Activated CD4-positive, alpha-beta T cell treated with anti-CD3 and anti-CD28 coated beads, Interleukin-2, amount 10 ng/mL, durations not matched to agents 7 days and 5 days (primary cell): ENCODE measurements around the gene GUCY1B1. TPM values are rescaled to one million over a fixed set of nuclear protein-coding genes. Genes with fewer than 3 reads are reported as not detected.

Source experiments
- CTCF ChIA-PET: fragments of 350-600 bp; sonication (Branson Sonifier 250); formaldehyde crosslinking; loops from one replicate; lab custom pipeline; 2021; ENCODE audit warnings: antibody characterized with exemption; lab: Charles Lee
- POLR2A ChIA-PET: fragments of 350-600 bp; sonication (Branson Sonifier 250); formaldehyde crosslinking; loops from one replicate; lab custom pipeline; 2021; ENCODE audit warnings: antibody characterized with exemption; lab: Charles Lee
- DNase-seq: peaks from one replicate; pipeline ENCODE4 v3.0.0-alpha.2; 2020
- H3K27ac Mint-ChIP-seq: one replicate; pipeline ENCODE4 v1.8.0; 2021; ENCODE audit warnings: mild to moderate bottlenecking, moderate library complexity, mixed read lengths
- H3K27me3 Mint-ChIP-seq: one replicate; pipeline ENCODE4 v1.8.0; 2021; ENCODE audit warnings: mixed read lengths
- H3K36me3 Mint-ChIP-seq: one replicate; pipeline ENCODE4 v1.8.0; 2021; ENCODE audit warnings: low read depth, mixed read lengths
- H3K4me1 Mint-ChIP-seq: one replicate; pipeline ENCODE4 v1.8.0; 2021; ENCODE audit warnings: mixed read lengths
- H3K4me3 Mint-ChIP-seq: one replicate; pipeline ENCODE4 v1.8.0; 2021; ENCODE audit warnings: mild to moderate bottlenecking, moderate library complexity, mixed read lengths
- H3K9me3 Mint-ChIP-seq: one replicate; pipeline ENCODE4 v1.8.0; 2021; ENCODE audit warnings: mixed read lengths
- total RNA-seq, 2 experiments: library from RNA; stranded (reverse); gene quantifications; one replicate each; pipeline ENCODE4 v1.2.3, GENCODE V29; 2021

Gene GUCY1B1
- total RNA-seq, 2 experiments from 2014 or later: 0.12 to 0.29 TPM

- Mint-ChIP-seq H3K27ac (no peak overlapping the region), H3K27me3 (peaks cover 10% of the 10 kb centered on the region), H3K4me1 (no peaks in the 10 kb centered on the region), H3K9me3 (no peaks in the 10 kb centered on the region), H3K4me3 (no peak overlapping the region), H3K36me3 (no peaks in the 10 kb centered on the region)
- no peak for DNase-seq
- POLR2A ChIA-PET: no interaction called here
- CTCF ChIA-PET: no interaction called here
Observed at GRCh38 chr4:155768370-155768769, 9.5 kb downstream of the GUCY1B1 start.

DNA sequence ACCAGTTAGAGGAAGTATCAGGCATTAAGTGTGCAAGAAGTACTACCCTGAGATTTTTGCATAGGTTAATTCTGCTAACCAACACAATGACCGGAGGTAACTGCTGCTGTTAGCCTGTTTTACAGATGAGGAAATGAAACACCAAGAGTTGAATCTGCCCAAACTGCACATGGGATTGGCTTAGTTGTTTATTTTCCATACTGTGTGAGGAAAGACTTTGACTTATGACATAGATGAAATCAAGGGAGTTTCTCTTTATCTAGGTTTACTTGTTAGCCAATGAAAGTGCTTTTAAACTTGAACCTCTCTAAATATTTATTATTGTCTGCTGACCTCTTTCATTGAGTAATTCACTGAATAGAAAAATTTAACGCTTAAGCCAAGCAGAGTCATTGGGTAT, 10.3 kb downstream of the GUCY1B1 start:
- CTCF ChIA-PET: no interaction called here
- H3K27me3 Mint-ChIP-seq: peaks cover 10% of the 10 kb centered on the region
- no peak overlapping the region for H3K4me3 Mint-ChIP-seq
- no peak overlapping the region for H3K27ac Mint-ChIP-seq
- no peaks in the 10 kb centered on the region for H3K36me3 Mint-ChIP-seq
- H3K9me3 Mint-ChIP-seq: no peaks in the 10 kb centered on the region
- no peak for DNase-seq
- no peaks in the 10 kb centered on the region for H3K4me1 Mint-ChIP-seq
- POLR2A ChIA-PET: interaction anchor here (0.6 kb wide), 1 partner anchor 10 kb away, joined by 3 read pairs; no protein-coding TSS in a partner anchor

- Mint-ChIP-seq H3K36me3 (no peaks in the 10 kb centered on the region), H3K27ac (no peak overlapping the region), H3K4me1 (no peaks in the 10 kb centered on the region), H3K4me3 (no peak overlapping the region), H3K9me3 (no peaks in the 10 kb centered on the region), H3K27me3 (peaks cover 5% of the 10 kb centered on the region)
- no peak for DNase-seq
- CTCF ChIA-PET: interaction anchor here (0.8 to 0.9 kb wide), 2 partner anchors 11 to 12 kb away, joined by 3 read pairs; no protein-coding TSS in a partner anchor
- POLR2A ChIA-PET: no interaction called here
Observed at GRCh38 chr4:155772459-155773195, 13.8 kb downstream of the GUCY1B1 start.

GRCh38 chr4:155773196-155773800, 14.5 kb downstream of the GUCY1B1 start:
- CTCF ChIA-PET: interaction anchor here (0.8 to 0.9 kb wide), 2 partner anchors 11 to 13 kb away, joined by 3 read pairs; no protein-coding TSS in a partner anchor
- no peak overlapping the region for H3K27ac Mint-ChIP-seq
- peaks cover 5% of the 10 kb centered on the region for H3K27me3 Mint-ChIP-seq
- no peaks in the 10 kb centered on the region for H3K4me1 Mint-ChIP-seq
- no peak for DNase-seq
- H3K36me3 Mint-ChIP-seq: no peaks in the 10 kb centered on the region
- POLR2A ChIA-PET: no interaction called here
- H3K9me3 Mint-ChIP-seq: no peaks in the 10 kb centered on the region
- no peak overlapping the region for H3K4me3 Mint-ChIP-seq

GRCh38 chr4:155774033-155774432, 15.2 kb downstream of the GUCY1B1 start:
- CTCF ChIA-PET: interaction anchor here (0.9 kb wide), 1 partner anchor 10 kb away, joined by 3 read pairs; no protein-coding TSS in a partner anchor
- peaks cover under 1% of the 10 kb centered on the region for H3K27me3 Mint-ChIP-seq
- H3K36me3 Mint-ChIP-seq: no peaks in the 10 kb centered on the region
- no peak overlapping the region for H3K27ac Mint-ChIP-seq
- no peak for DNase-seq
- H3K4me3 Mint-ChIP-seq: no peak overlapping the region
- POLR2A ChIA-PET: no interaction called here
- H3K9me3 Mint-ChIP-seq: no peaks in the 10 kb centered on the region
- H3K4me1 Mint-ChIP-seq: no peaks in the 10 kb centered on the region

DNA sequence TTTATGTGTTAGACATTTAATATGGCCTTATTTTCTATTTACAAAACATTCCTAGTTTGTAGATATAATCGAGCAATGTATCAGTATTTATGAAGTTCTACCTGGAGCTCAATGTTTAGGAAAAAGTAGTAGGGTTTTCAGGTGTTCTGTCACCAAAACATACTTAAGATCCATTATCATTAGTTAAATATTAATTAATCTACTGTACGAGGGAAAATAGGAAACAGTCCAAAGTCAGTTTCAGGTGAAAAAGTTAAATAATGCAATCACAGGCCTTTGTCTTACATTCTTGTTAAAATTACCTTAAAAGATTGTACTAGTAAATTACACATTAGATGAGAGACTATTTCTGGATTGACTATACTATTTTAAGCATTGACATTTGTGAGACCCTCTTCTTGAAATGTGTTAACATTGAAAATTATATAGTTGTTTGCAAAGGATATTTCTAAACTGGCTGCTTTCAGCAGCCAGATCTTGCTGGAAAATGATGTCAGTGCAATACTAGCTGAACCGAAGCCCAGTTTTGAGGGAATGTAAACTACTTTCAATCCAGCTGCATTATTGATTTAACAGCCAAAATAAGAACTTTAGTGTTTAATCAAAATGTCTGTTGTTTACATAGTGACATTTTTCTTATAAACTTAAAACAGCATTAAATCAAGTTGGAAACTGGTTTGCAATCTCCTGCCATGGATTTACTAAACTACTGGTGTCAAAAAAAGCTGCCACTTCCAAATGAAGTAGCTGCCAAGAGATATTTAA, 19.3 kb downstream of the GUCY1B1 start:
- H3K4me3 Mint-ChIP-seq: no peak overlapping the region
- peaks cover 2% of the 10 kb centered on the region for H3K27me3 Mint-ChIP-seq
- DNase-seq: no peak
- no peak overlapping the region for H3K27ac Mint-ChIP-seq
- H3K9me3 Mint-ChIP-seq: no peaks in the 10 kb centered on the region
- ChIA-PET POLR2A (no interaction called here), CTCF (no interaction called here)
- no peaks in the 10 kb centered on the region for H3K4me1 Mint-ChIP-seq
- H3K36me3 Mint-ChIP-seq: no peaks in the 10 kb centered on the region

DNA sequence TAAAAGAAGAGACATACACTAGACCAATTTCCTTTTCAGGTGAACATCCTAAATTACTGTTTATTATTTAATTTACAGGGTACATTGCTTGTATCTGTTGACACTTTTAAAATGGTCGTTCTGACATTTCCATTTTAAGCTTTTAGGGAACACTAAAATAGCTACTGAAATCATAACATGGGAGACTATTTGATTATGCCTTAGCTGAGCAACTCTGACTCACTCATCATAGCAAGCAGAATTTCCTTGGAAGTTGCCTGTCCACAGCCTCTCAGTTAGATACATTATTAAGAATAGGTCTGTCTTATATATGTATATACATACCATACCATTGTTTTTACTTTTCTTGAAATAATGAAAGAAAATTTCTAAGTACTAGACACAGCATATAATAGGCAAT, 22.0 kb downstream of the GUCY1B1 start:
- H3K27ac Mint-ChIP-seq: no peak overlapping the region
- CTCF ChIA-PET: no interaction called here
- H3K4me3 Mint-ChIP-seq: no peak overlapping the region
- no peak for DNase-seq
- no peaks in the 10 kb centered on the region for H3K4me1 Mint-ChIP-seq
- peaks cover 6% of the 10 kb centered on the region for H3K27me3 Mint-ChIP-seq
- no peaks in the 10 kb centered on the region for H3K9me3 Mint-ChIP-seq
- POLR2A ChIA-PET: no interaction called here
- H3K36me3 Mint-ChIP-seq: no peaks in the 10 kb centered on the region

GRCh38 chr4:155781249-155781831, 22.5 kb downstream of the GUCY1B1 start:
- Mint-ChIP-seq H3K4me3 (no peak overlapping the region), H3K27ac (no peak overlapping the region), H3K36me3 (no peaks in the 10 kb centered on the region), H3K4me1 (no peaks in the 10 kb centered on the region), H3K27me3 (peaks cover 6% of the 10 kb centered on the region), H3K9me3 (no peaks in the 10 kb centered on the region)
- no peak for DNase-seq
- ChIA-PET CTCF (no interaction called here), POLR2A (no interaction called here)

DNA sequence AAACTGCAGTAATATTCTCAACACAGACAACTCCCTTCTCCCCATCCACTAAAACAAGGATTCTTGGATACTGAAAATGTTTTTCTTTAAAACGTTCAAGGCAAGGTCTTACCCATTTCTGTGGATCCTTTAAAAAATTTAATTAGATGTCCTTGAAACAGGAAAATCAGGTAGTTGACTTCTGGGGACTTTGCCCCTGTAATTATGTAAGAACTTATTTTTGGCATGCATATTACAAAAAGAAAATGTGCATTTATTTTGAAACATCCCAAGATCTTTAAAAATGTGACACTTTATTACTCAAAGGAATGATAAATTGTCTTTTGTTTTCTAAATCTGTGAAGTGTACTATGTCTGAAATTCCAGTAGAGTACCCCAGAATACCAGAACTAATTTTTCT, 25.8 kb downstream of the GUCY1B1 start:
- Mint-ChIP-seq H3K27ac (no peak overlapping the region), H3K9me3 (no peaks in the 10 kb centered on the region), H3K4me3 (no peak overlapping the region), H3K27me3 (peaks cover 6% of the 10 kb centered on the region), H3K36me3 (no peaks in the 10 kb centered on the region), H3K4me1 (peaks cover 2% of the 10 kb centered on the region)
- no peak for DNase-seq
- ChIA-PET CTCF (interaction anchor here (1.1 kb wide), 1 partner anchor 11 kb away, joined by 3 read pairs; no protein-coding TSS in a partner anchor), POLR2A (no interaction called here)

DNA sequence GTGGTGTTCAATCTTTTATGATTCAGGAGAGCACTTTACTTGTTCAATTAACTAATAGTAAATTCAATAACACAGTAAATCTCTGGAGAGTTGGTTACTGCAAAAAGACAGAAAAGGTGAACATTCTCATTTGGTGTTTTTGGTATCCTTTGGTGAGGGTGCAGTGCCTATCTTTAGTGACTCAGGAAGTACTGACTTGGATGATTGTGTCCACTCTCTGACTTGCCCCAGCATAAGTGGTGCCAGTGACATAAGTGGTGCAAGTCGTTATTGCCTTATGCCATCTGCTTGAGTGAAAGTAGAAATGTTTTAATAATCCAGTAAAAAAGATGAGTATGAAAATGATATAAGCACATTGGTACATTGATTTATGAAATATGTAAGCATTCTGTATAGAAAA, 27.0 kb downstream of the GUCY1B1 start:
- Mint-ChIP-seq H3K27ac (no peak overlapping the region), H3K36me3 (no peaks in the 10 kb centered on the region), H3K4me1 (peaks cover 2% of the 10 kb centered on the region), H3K9me3 (no peaks in the 10 kb centered on the region), H3K4me3 (no peak overlapping the region), H3K27me3 (peaks cover 4% of the 10 kb centered on the region)
- POLR2A ChIA-PET: no interaction called here
- CTCF ChIA-PET: no interaction called here
- DNase-seq: no peak

DNA sequence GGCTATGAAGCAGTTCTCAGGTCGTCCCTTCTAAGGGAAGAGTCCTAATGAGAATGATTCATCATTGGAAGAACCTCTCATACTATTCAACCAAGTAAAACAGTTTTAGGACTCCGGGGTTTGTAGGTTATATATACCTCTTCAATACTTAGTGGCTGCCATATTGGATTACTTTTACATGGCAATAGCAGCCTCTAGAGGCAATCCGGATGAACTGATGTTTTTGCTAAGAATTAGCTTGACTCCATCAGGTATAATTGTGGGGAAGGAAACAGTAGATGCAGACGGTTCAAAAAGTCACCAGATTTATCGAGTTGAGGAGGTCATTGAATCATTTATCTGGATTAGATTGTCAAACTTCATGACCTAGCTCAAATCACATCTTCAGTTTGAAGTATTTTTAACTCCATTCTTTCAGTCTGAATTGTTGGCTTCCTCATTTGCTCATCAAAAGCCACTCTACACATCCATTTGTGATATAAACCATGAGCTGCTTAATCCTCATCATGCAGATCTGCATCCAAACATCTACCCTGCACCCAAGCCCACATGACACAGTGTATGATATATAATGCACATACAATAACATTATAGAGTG, 28.4 kb downstream of the GUCY1B1 start:
- Mint-ChIP-seq H3K9me3 (no peaks in the 10 kb centered on the region), H3K36me3 (no peaks in the 10 kb centered on the region), H3K27me3 (peaks cover 4% of the 10 kb centered on the region), H3K4me3 (no peak overlapping the region), H3K27ac (no peak overlapping the region), H3K4me1 (peaks cover 2% of the 10 kb centered on the region)
- ChIA-PET POLR2A (no interaction called here), CTCF (interaction anchor here (0.6 kb wide), 1 partner anchor 611 kb away, joined by 3 read pairs; no protein-coding TSS in a partner anchor)
- DNase-seq: peak; percentile 33

DNA sequence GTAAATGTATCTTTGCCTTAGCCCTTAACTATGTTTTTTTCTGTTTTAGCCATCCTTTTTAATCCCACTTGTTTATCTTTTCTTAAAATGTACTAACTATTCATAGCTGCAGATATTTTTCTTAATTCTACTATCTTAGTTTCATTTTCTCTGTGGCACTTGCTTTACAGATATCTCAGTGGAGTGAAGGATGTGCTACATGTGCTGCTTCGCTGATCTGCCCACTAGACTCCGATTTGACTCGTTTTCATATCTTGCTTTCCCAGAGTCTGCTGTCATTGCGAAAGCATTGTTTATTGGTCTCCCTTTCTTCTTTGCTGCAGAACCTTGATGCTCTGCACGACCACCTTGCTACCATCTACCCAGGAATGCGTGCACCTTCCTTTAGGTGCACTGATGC, 30.6 kb downstream of the GUCY1B1 start:
- H3K27me3 Mint-ChIP-seq: peaks cover 3% of the 10 kb centered on the region
- H3K27ac Mint-ChIP-seq: no peak overlapping the region
- H3K4me1 Mint-ChIP-seq: peaks cover 2% of the 10 kb centered on the region
- H3K4me3 Mint-ChIP-seq: no peak overlapping the region
- ChIA-PET CTCF (no interaction called here), POLR2A (no interaction called here)
- H3K36me3 Mint-ChIP-seq: no peaks in the 10 kb centered on the region
- H3K9me3 Mint-ChIP-seq: no peaks in the 10 kb centered on the region
- DNase-seq: no peak
